Endothelial cell of umbilical vein (primary cell): ENCODE results near the gene KCNA2.

Experiments used
- EZH2 ChIP-seq: IDR thresholded peaks from 2 replicates; pipeline ENCODE4 v1.6.1; 2012; ENCODE audit warnings: borderline replicate concordance, low read depth, mild to moderate bottlenecking, moderate library complexity, low read length, inconsistent platforms; ENCODE audit not compliant: severe bottlenecking
- POLR2AphosphoS5 ChIP-seq: IDR thresholded peaks from 2 replicates; pipeline ENCODE4 v1.6.1; 2012; ENCODE audit warnings: low read depth, mild to moderate bottlenecking, control low read depth, low read length, moderate library complexity; ENCODE audit not compliant: insufficient read depth
- TF ChIP-seq, protein P1 (sequence below), 2 donors: IDR thresholded peaks; 1 replicate in 1 of 2; 2 replicates in 1 of 2; pipeline ENCODE4 v1.5.1; 2011; ENCODE audit warnings: low read length in 2 of 2, mild to moderate bottlenecking in 2 of 2, moderate library complexity in 2 of 2, control low read depth in 1 of 2, inconsistent platforms in 1 of 2, low read depth in 1 of 2; ENCODE audit not compliant: insufficient read depth in 1 of 2; ENCODE audit errors: extremely low read depth in 1 of 2
- TF ChIP-seq, protein P2 (sequence below): IDR thresholded peaks from 2 replicates; pipeline ENCODE4 v1.6.1; 2011; ENCODE audit not compliant: insufficient read depth, insufficient read length

GRCh38 chr1:110563089-110563488, 43.1 kb downstream of the KCNA2 start:
- TF ChIP-seq, protein P1, sequence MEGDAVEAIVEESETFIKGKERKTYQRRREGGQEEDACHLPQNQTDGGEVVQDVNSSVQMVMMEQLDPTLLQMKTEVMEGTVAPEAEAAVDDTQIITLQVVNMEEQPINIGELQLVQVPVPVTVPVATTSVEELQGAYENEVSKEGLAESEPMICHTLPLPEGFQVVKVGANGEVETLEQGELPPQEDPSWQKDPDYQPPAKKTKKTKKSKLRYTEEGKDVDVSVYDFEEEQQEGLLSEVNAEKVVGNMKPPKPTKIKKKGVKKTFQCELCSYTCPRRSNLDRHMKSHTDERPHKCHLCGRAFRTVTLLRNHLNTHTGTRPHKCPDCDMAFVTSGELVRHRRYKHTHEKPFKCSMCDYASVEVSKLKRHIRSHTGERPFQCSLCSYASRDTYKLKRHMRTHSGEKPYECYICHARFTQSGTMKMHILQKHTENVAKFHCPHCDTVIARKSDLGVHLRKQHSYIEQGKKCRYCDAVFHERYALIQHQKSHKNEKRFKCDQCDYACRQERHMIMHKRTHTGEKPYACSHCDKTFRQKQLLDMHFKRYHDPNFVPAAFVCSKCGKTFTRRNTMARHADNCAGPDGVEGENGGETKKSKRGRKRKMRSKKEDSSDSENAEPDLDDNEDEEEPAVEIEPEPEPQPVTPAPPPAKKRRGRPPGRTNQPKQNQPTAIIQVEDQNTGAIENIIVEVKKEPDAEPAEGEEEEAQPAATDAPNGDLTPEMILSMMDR (IDR thresholded peaks at IDR 0.05; ENCODE audit: extremely low read depth in 1 of 2, insufficient read depth in 1 of 2, low read depth in 1 of 2, low read length in 2 of 2) = no peak
- TF ChIP-seq POLR2AphosphoS5 (no peak), EZH2 (no peak)
- TF ChIP-seq, protein P2, sequence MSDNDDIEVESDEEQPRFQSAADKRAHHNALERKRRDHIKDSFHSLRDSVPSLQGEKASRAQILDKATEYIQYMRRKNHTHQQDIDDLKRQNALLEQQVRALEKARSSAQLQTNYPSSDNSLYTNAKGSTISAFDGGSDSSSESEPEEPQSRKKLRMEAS = no peak
